Pancreas (tissue), 10 donors: Measurements from ENCODE around the gene UBE3C. TPM values are rescaled to one million over a fixed set of nuclear protein-coding genes. Genes with fewer than 3 reads are reported as not detected.

Experiments
- ATAC-seq, 4 donors: fragments of 200-7000 bp; cut with Tn5 transposase; one replicate each; pipeline versions ENCODE4 v1.8.0 to v1.9.1; 2020; ENCODE audit warnings: mild to moderate bottlenecking in 4 of 4, moderate library complexity in 4 of 4
- DNase-seq, 6 donors: peaks; one replicate each; pipeline ENCODE4 v3.0.0-alpha.2; 2020
- FAIRE-seq: peaks from 2 replicates; lab custom pipeline; 2012; peaks lifted over from hg19 to GRCh38; lab: Jason Lieb, UNC
- H3K27ac ChIP-seq, 4 donors: fragments of 200-600 bp; sonication (generic); 1 replicate in 3 of 4; 2 replicates in 1 of 4; pipeline versions ENCODE4 v1.5.0 to v1.8.0; 2020
- H3K27me3 ChIP-seq, 4 donors: fragments of 200-600 bp; one replicate each; pipeline ENCODE4 v1.8.0; 2021
- H3K36me3 ChIP-seq, 3 donors: fragments of 200-600 bp; sonication (generic) in 1 of 3; one replicate each; pipeline versions ENCODE4 v1.5.0 to v1.8.0; 2020 to 2021
- H3K4me1 ChIP-seq, 3 donors: fragments of 200-600 bp; one replicate each; pipeline ENCODE4 v1.8.0; 2021
- H3K4me3 ChIP-seq, 4 donors: fragments of 200-600 bp; sonication (generic) in 2 of 4; one replicate each; pipeline versions ENCODE4 v1.5.0 to v1.8.0; 2020 to 2021
- H3K9me3 ChIP-seq, 4 donors: fragments of 200-600 bp; one replicate each; pipeline ENCODE4 v1.8.0; 2021
- CTCF ChIP-seq, 4 donors: fragments of 200-600 bp; sonication (generic) in 3 of 4; IDR thresholded peaks; one replicate each; pipeline versions ENCODE4 v1.5.0 to v1.8.0; 2021; ENCODE audit warnings: antibody characterized with exemption in 4 of 4
- WGBS, 2 donors: extraction: QIAGEN DNeasy Blood & Tissue Kit; methylation state at CpG; one replicate each; pipeline ENCODE4 v1.1.7; 2013; 5-methylcytosine and 5-hydroxymethylcytosine counted together
- intact Hi-C, 3 donors: fragments of 100-400 bp; cut with DNase I; formaldehyde crosslinking; loops; one replicate each; pipeline versions ENCODE4 v1.11.1 to v1.14.2; 2022
- polyA plus RNA-seq, 2 donors: library from polyadenylated mRNA; stranded (reverse); fragments of 200-250 nt; gene quantifications; one replicate each; pipeline ENCODE4 v1.2.3, GENCODE V29; 2013
- total RNA-seq, 6 donors: library from RNA; stranded (reverse); fragmentation: NEBNext Ultra II Directional in 4 of 6; extraction: Animal tissue kit (Norgen Biotek cat#: 25700) in 4 of 6; gene quantifications; one replicate each; pipeline versions ENCODE4 v1.2.1 to v1.2.4, GENCODE V29; 2021 to 2023
- donor health status: healthy with polysubstance abuse.
- donor health status: DM: no; HTN: no; CAD: no; lungs with moderate emphysema.
- donor health status: DM: no; HTN: no; CAD: no.
- donor health status: control.
- donor health status: control.
- donor health status: Bipolar disorder and iron deficiency.
- donor health status: DM: yes; HTN: yes; CAD: no.
- donor health status: DM: no; HTN: no; CAD: no.
- donor health status: DM: no; HTN: no; CAD: no.
- donor health status: DM: yes; HTN: yes; CAD: no.

The UBE3C gene
- 10 to 100 TPM; 20.2 to 36.1 (median 24.5) TPM for total RNA-seq
- 10 to 100 TPM; 12.1 to 17.8 TPM for polyA plus RNA-seq

GRCh38 chr7:157138424-157139110 lies at the start of gene UBE3C:
TSS of gene UBE3C (plus strand) at chr7:157138926. CDS start at chr7:157139273, 347 bp downstream.
- Histone ChIP-seq H3K9me3 (no peaks in the 10 kb centered on the region), H3K4me1 (peaks cover 11 to 30% (median 11%) of the 10 kb centered on the region in 3 donors), H3K27me3 (no peaks in the 10 kb centered on the region), H3K4me3 (peak within 1 kb of the TSS; percentile 59 to 79 (median 64)), H3K27ac (peak within 1 kb of the TSS; percentile 78 to 94 (median 89)), H3K36me3 (no peaks in the 10 kb centered on the region)
- 1% methylated on average over 19 to 80 of the region's 80 CpGs for WGBS, 2 donors
- peak; percentile 88 to 96 (median 93) for DNase-seq
- TF ChIP-seq CTCF (IDR thresholded peaks at IDR 0.05): peak in 1 of 4 donors; percentile 7
- ATAC-seq: peak; percentile 92 to 95 (median 94)
- intact Hi-C loops: loop anchor here in 2 of 3 donors (10.0 kb wide), 2 partner anchors 124 to 134 kb away; partner anchors contain the start of gene MNX1 (in 1 of the 2)
- FAIRE-seq: no peak

GRCh38 chr7:157089100-157089610 lies 49.6 kb upstream of the UBE3C start:
- H3K4me1 ChIP-seq: no peaks in the 10 kb centered on the region
- H3K9me3 ChIP-seq: no peaks in the 10 kb centered on the region
- DNase-seq: no peak
- no peak for FAIRE-seq
- H3K27me3 ChIP-seq: no peaks in the 10 kb centered on the region
- intact Hi-C loops: no loop called here
- no peak for ATAC-seq
- 33 to 34% methylated on average over 15 of the region's 15 CpGs for WGBS, 2 donors
- H3K36me3 ChIP-seq: no peaks in the 10 kb centered on the region
- H3K27ac ChIP-seq: no peak overlapping the region
- no peak for TF ChIP-seq CTCF (IDR thresholded peaks at IDR 0.05)
- H3K4me3 ChIP-seq: no peak overlapping the region

- Histone ChIP-seq H3K9me3 (no peaks in the 10 kb centered on the region), H3K36me3 (no peaks in the 10 kb centered on the region), H3K27ac (no peak overlapping the region), H3K4me3 (no peak overlapping the region), H3K27me3 (no peaks in the 10 kb centered on the region), H3K4me1 (no peaks in the 10 kb centered on the region)
- FAIRE-seq (no peak), DNase-seq (no peak), ATAC-seq (no peak)
- TF ChIP-seq CTCF (IDR thresholded peaks at IDR 0.05): no peak
- WGBS, 2 donors: 74 to 76% methylated on average over 24 to 25 of the region's 25 CpGs
- intact Hi-C loops: no loop called here
These were observed 48.1 kb upstream of the UBE3C start for GRCh38 chr7:157090485-157091165.

- H3K36me3 ChIP-seq: no peaks in the 10 kb centered on the region
- WGBS, 2 donors: 69 to 75% methylated on average over 26 of the region's 26 CpGs
- no peak for FAIRE-seq
- no peaks in the 10 kb centered on the region for H3K9me3 ChIP-seq
- ATAC-seq: no peak
- H3K4me1 ChIP-seq: no peaks in the 10 kb centered on the region
- no peak for TF ChIP-seq CTCF (IDR thresholded peaks at IDR 0.05)
- no peaks in the 10 kb centered on the region for H3K27me3 ChIP-seq
- no peak overlapping the region for H3K4me3 ChIP-seq
- intact Hi-C loops: no loop called here
- no peak for DNase-seq
- no peak overlapping the region for H3K27ac ChIP-seq
These were observed 42.3 kb upstream of the UBE3C start for GRCh38 chr7:157096286-157097055.
